Gastrocnemius medialis (tissue), 4 donors: ENCODE data around the gene MRPL41.
A peak's percentile ranks its signal among the peaks of the same experiment; 100 is the strongest.

Source experiments
- CTCF ChIP-seq, 5 experiments: fragments of 450-650 bp in 3 of 5; fragments of 200-600 bp in 2 of 5; sonication (generic) in 2 of 5; IDR thresholded peaks in 4 of 5; conservative IDR thresholded peaks in 1 of 5; 1 replicate in 4 of 5; 2 replicates in 1 of 5; pipeline ENCODE4 v1.5.1; 2016 to 2019; ENCODE audit warnings: antibody characterized with exemption in 5 of 5, mild to moderate bottlenecking in 3 of 5, moderate library complexity in 3 of 5
- POLR2A ChIP-seq, 2 donors: fragments of 450-650 bp; IDR thresholded peaks; one replicate each; pipeline ENCODE4 v1.6.1; 2017; ENCODE audit warnings: antibody characterized with exemption in 2 of 2, mild to moderate bottlenecking in 2 of 2, moderate library complexity in 2 of 2

DNA sequence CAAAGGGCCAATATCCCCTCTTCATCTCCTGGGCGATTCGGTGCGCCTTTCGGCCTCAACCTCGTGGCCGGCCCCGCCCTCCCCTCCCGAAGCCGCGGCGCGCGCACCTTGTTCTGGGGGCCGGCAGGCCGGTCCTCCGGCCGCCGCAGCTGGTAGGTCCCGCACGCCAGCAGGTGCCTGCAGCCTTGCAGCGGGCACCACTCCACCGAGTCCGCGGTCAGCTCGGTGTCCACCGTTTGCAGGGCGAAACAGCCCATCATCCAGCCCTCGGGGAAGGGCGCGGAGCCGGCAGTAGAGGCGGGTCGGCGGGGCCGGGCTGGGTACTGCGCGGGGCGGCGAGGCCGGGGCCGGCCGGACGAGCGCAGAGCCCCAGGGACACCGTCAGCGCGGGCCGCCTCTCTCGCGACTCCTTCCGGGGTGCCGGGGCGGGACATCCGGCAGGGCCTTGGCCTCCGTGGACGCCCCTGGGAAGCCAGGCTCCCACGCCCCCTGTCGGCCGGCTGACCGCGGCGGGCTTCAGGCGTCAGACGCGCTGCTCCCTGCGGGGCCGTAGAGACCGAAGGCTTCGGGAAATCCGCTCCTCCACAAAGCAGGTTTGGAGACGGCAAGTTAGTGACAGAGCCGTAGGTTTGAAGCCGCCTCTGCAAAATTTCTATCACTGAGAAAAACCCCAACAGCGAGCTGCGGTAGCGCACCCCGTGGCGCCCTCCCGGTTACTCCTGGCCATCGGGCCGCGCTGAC, 27.0 kb downstream of the MRPL41 start, which contains the start of gene DPH7:
- TF ChIP-seq CTCF (IDR thresholded peaks at IDR 0.05 in 4 of 5, conservative IDR thresholded peaks at IDR 0.05 in 1 of 5) (peak; percentile 91 to 99 (median 94)), POLR2A (IDR thresholded peaks at IDR 0.05) (peak; percentile 49 to 80)
